Endothelial cell of umbilical vein (primary cell): ENCODE results near the gene ALK. TPM values are rescaled to one million over a fixed set of nuclear protein-coding genes. Genes with fewer than 3 reads are reported as not detected.

Experiments
- BruUV-seq: library from RNA; stranded (reverse); fragments of 400-500 nt; replicated peaks from 2 replicates; lab custom pipeline; 2021; lab: Mats Ljungman, UMichigan
- CTCF ChIA-PET: fragments of 300-600, 350-600 bp; sonication (Branson Sonifier 250); formaldehyde crosslinking; loops from one replicate; lab custom pipeline; 2021; ENCODE audit warnings: antibody characterized with exemption, inconsistent platforms; lab: Charles Lee
- POLR2A ChIA-PET: fragments of 300-600, 350-600 bp; sonication (Branson Sonifier 250); formaldehyde crosslinking; loops from one replicate; lab custom pipeline; 2021; ENCODE audit warnings: antibody characterized with exemption, inconsistent platforms; lab: Charles Lee
- DNase-seq: peaks from one replicate; pipeline ENCODE4 v3.0.0-alpha.2; 2011; ENCODE audit warnings: low read depth, low spot score
- FAIRE-seq: peaks from 2 replicates; lab custom pipeline; 2011; peaks lifted over from hg19 to GRCh38; lab: Jason Lieb, UNC
- H2AFZ ChIP-seq: 2 replicates; pipeline ENCODE4 v1.6.0; 2012; ENCODE audit warnings: low read depth, low read length, control low read depth, inconsistent platforms
- H3K27ac ChIP-seq: 2 replicates; pipeline ENCODE4 v1.5.1; 2011; ENCODE audit warnings: low read depth, mild to moderate bottlenecking, control low read depth, low read length, moderate library complexity; ENCODE audit not compliant: insufficient read depth
- H3K27me3 ChIP-seq, 2 experiments: 2 replicates each; pipeline versions ENCODE4 v1.6.0 to v1.6.1; 2011; ENCODE audit warnings: low read length in 2 of 2, mixed read lengths in 1 of 2; ENCODE audit not compliant: control insufficient read depth in 2 of 2, insufficient read depth in 2 of 2
- H3K36me3 ChIP-seq, 2 experiments: 2 replicates in 1 of 2; 3 replicates in 1 of 2; pipeline ENCODE4 v1.5.1; 2011; ENCODE audit warnings: low read length in 2 of 2, mild to moderate bottlenecking in 1 of 2, moderate library complexity in 1 of 2; ENCODE audit not compliant: control insufficient read depth in 2 of 2, insufficient read depth in 2 of 2; ENCODE audit errors: extremely low read depth in 1 of 2
- H3K4me1 ChIP-seq: 3 replicates; pipeline ENCODE4 v1.5.1; 2011; ENCODE audit warnings: mild to moderate bottlenecking, low read length; ENCODE audit not compliant: control insufficient read depth, insufficient read depth; ENCODE audit errors: extremely low read depth
- H3K4me2 ChIP-seq: 2 replicates; pipeline ENCODE4 v1.6.1; 2011; ENCODE audit warnings: low read length, control low read depth, mixed read lengths; ENCODE audit not compliant: insufficient read depth
- H3K4me3 ChIP-seq, 3 experiments: fragments of 200-600 bp in 1 of 3; sonication (generic), shearing (Covaris generic) in 1 of 3; replicated peaks in 1 of 3; 2 replicates each; pipeline ENCODE4 v1.5.1; 2011 to 2016; ENCODE audit warnings: control low read depth in 3 of 3, low read length in 3 of 3, mild to moderate bottlenecking in 2 of 3, inconsistent platforms in 1 of 3, low read depth in 1 of 3, moderate library complexity in 1 of 3; ENCODE audit not compliant: insufficient read depth in 1 of 3
- H3K79me2 ChIP-seq: 2 replicates; pipeline ENCODE4 v1.6.0; 2012; ENCODE audit warnings: low read length, inconsistent platforms; ENCODE audit not compliant: control insufficient read depth, insufficient read depth
- H3K9ac ChIP-seq: replicated peaks from 2 replicates; pipeline ENCODE3; 2011; ENCODE audit warnings: low read length, control low read depth; ENCODE audit not compliant: insufficient read depth; ENCODE audit errors: extremely low read depth
- H3K9me1 ChIP-seq: replicated peaks from 3 replicates; pipeline ENCODE4 v1.6.0; 2011; ENCODE audit warnings: mild to moderate bottlenecking, low read length; ENCODE audit not compliant: control insufficient read depth, insufficient read depth; ENCODE audit errors: extremely low read depth
- H3K9me3 ChIP-seq: replicated peaks from 2 replicates; pipeline ENCODE4 v1.5.1; 2012; ENCODE audit warnings: low read length, inconsistent platforms; ENCODE audit not compliant: control insufficient read depth, insufficient read depth
- H4K20me1 ChIP-seq: replicated peaks from 2 replicates; pipeline ENCODE3; 2011; ENCODE audit warnings: mild to moderate bottlenecking, low read length; ENCODE audit not compliant: control insufficient read depth, insufficient read depth; ENCODE audit errors: extremely low read depth
- CTCF ChIP-seq, 2 donors: IDR thresholded peaks; 1 replicate in 1 of 2; 2 replicates in 1 of 2; pipeline ENCODE4 v1.5.1; 2011; ENCODE audit warnings: low read length in 2 of 2, mild to moderate bottlenecking in 2 of 2, moderate library complexity in 2 of 2, control low read depth in 1 of 2, inconsistent platforms in 1 of 2, low read depth in 1 of 2; ENCODE audit not compliant: insufficient read depth in 1 of 2; ENCODE audit errors: extremely low read depth in 1 of 2
- EZH2 ChIP-seq: IDR thresholded peaks from 2 replicates; pipeline ENCODE4 v1.6.1; 2012; ENCODE audit warnings: borderline replicate concordance, low read depth, mild to moderate bottlenecking, moderate library complexity, low read length, inconsistent platforms; ENCODE audit not compliant: severe bottlenecking
- FOS ChIP-seq: IDR thresholded peaks from 2 replicates; pipeline ENCODE4 v1.6.1; 2011; ENCODE audit warnings: mild to moderate bottlenecking, low read length, moderate library complexity, borderline replicate concordance; ENCODE audit not compliant: insufficient read depth
- GATA2 ChIP-seq: IDR thresholded peaks from 2 replicates; pipeline ENCODE4 v1.7.0; 2011; ENCODE audit warnings: low read depth, mild to moderate bottlenecking, moderate library complexity, mixed read lengths, low read length; ENCODE audit not compliant: insufficient read length, insufficient read depth
- JUN ChIP-seq: IDR thresholded peaks from 2 replicates; pipeline ENCODE4 v1.6.1; 2011; ENCODE audit warnings: borderline replicate concordance, low read depth; ENCODE audit not compliant: insufficient read length, insufficient read depth
- MAX ChIP-seq: IDR thresholded peaks from 2 replicates; pipeline ENCODE4 v1.6.1; 2011; ENCODE audit not compliant: insufficient read depth, insufficient read length
- MYC ChIP-seq: IDR thresholded peaks from one replicate; pipeline ENCODE4 v1.6.1; 2011; ENCODE audit warnings: mild to moderate bottlenecking, low read depth, low read length
- POLR2A ChIP-seq: IDR thresholded peaks from 2 replicates; pipeline ENCODE4 v1.6.1; 2012; ENCODE audit warnings: low read depth, mild to moderate bottlenecking, control low read depth, low read length
- POLR2AphosphoS5 ChIP-seq: IDR thresholded peaks from 2 replicates; pipeline ENCODE4 v1.6.1; 2012; ENCODE audit warnings: low read depth, mild to moderate bottlenecking, control low read depth, low read length, moderate library complexity; ENCODE audit not compliant: insufficient read depth
- dilution Hi-C: fragments of 300-500 bp; cut with MboI; formaldehyde crosslinking; loops from one replicate; pipeline ENCODE4 v1.15.0; 2019; ENCODE audit warnings: low sequenced_read_pairs; ENCODE audit not compliant: extremely low pct_ligation_motif_present
- intact Hi-C: fragments of 100-400 bp; cut with micrococcal nuclease; formaldehyde crosslinking; loops from one replicate; pipeline ENCODE4 v1.10.0; 2022
- polyA plus RNA-seq, 4 experiments: library from polyadenylated mRNA; depleted of rRNA in 3 of 4; stranded (reverse) in 3 of 4; unstranded in 1 of 4; fragments of >200 nt; gene quantifications; 2 replicates each; pipeline versions ENCODE4 v1.2.1 to v1.2.3, GENCODE V29; 2011 to 2012; ENCODE audit warnings: missing spikeins in 1 of 4
- total RNA-seq: library from RNA; stranded (reverse); gene quantifications from 2 replicates; pipeline ENCODE4 v1.2.3, GENCODE V29; 2021

Gene ALK
- total and polyA plus RNA-seq, 2 donors (not counting 3 experiments of a cell fraction or from before 2014, with no cell fraction given), result not detected

DNA sequence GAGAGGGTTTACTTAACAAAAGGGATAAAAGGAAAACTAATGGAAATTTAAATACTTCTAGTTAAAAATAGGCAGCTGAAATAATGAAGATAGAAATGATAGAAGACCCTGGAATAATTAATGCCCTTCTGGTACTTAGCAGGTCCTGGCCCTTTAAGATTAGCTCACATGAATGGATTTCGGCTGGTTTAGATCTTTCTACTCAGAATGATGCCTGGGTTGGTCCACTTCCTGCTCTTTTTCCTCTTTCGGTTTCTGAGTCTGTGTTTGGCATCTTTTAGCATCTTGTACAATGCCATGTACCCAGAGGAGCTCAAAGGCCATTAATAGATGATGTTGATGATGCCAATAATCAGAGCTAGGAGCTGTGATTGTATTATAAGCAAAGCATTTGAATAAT lies 515.7 kb downstream of the ALK start:
- H3K4me3 ChIP-seq, result no peak overlapping the region
- H4K20me1 ChIP-seq, result no peaks in the 10 kb centered on the region
- BruUV-seq, result no TSS peak
- ChIA-PET POLR2A (no interaction called here), CTCF (no interaction called here)
- TF ChIP-seq FOS (no peak), MAX (no peak), EZH2 (no peak), CTCF (IDR thresholded peaks at IDR 0.05; ENCODE audit: extremely low read depth in 1 of 2, insufficient read depth in 1 of 2, low read depth in 1 of 2, low read length in 2 of 2) (no peak), MYC (no peak), GATA2 (no peak), POLR2AphosphoS5 (no peak), JUN (no peak), POLR2A (no peak)
- H3K9ac ChIP-seq, result no peak overlapping the region
- H3K27me3 ChIP-seq, result no peaks in the 10 kb centered on the region
- intact Hi-C loops, result no loop called here
- no peak for DNase-seq
- no peak for FAIRE-seq
- H3K79me2 ChIP-seq, result no peaks in the 10 kb centered on the region
- H3K27ac ChIP-seq, result no peak overlapping the region
- H3K36me3 ChIP-seq, result no peaks in the 10 kb centered on the region
- no peak overlapping the region for H2AFZ ChIP-seq
- no peak overlapping the region for H3K4me2 ChIP-seq
- no peaks in the 10 kb centered on the region for H3K9me3 ChIP-seq
- H3K9me1 ChIP-seq, result no peaks in the 10 kb centered on the region
- dilution Hi-C loops, result no loop called here
- no peaks in the 10 kb centered on the region for H3K4me1 ChIP-seq
